DOHH2 (cell line): ENCODE data around the gene NLRC3.

ENCODE experiments used
- H3F3A ChIP-seq: fragments of 200-600 bp; sonication (generic), shearing (Covaris generic); 2 replicates; pipeline ENCODE4 v1.6.0; 2016; ENCODE audit warnings: antibody characterized with exemption, mild to moderate bottlenecking; ENCODE audit not compliant: control insufficient read depth, insufficient read depth
- H3K27ac ChIP-seq: fragments of 200-600 bp; sonication (generic); 2 replicates; pipeline ENCODE4 v1.5.1; 2014; ENCODE audit warnings: low read depth, mild to moderate bottlenecking, low read length, moderate library complexity
- H3K27me3 ChIP-seq: fragments of 200-600 bp; sonication (generic); 2 replicates; pipeline ENCODE4 v1.6.1; 2014; ENCODE audit warnings: mild to moderate bottlenecking, low read length, mixed read lengths; ENCODE audit not compliant: control insufficient read depth
- H3K36me3 ChIP-seq: fragments of 200-600 bp; sonication (generic); 2 replicates; pipeline ENCODE4 v1.6.1; 2014; ENCODE audit warnings: mild to moderate bottlenecking, low read length, moderate library complexity, mixed read lengths; ENCODE audit not compliant: control insufficient read depth
- H3K4me1 ChIP-seq: fragments of 200-600 bp; sonication (generic); 2 replicates; pipeline ENCODE4 v1.6.1; 2014; ENCODE audit warnings: mild to moderate bottlenecking, low read length, mixed read lengths; ENCODE audit not compliant: control insufficient read depth
- H3K4me2 ChIP-seq: fragments of 200-600 bp; sonication (generic); 2 replicates; pipeline ENCODE4 v1.6.0; 2014; ENCODE audit warnings: mild to moderate bottlenecking, low read length, moderate library complexity
- H3K4me3 ChIP-seq: fragments of 200-600 bp; sonication (generic); 2 replicates; pipeline ENCODE4 v1.5.1; 2014; ENCODE audit warnings: mild to moderate bottlenecking, low read length, mixed read lengths
- H3K79me2 ChIP-seq: fragments of 200-600 bp; sonication (generic); 2 replicates; pipeline ENCODE4 v1.6.1; 2014; ENCODE audit warnings: mild to moderate bottlenecking, low read length, mixed read lengths; ENCODE audit not compliant: control insufficient read depth
- H3K9me2 ChIP-seq: fragments of 200-600 bp; sonication (generic); replicated peaks from 2 replicates; pipeline ENCODE4 v1.6.1; 2014; ENCODE audit warnings: mild to moderate bottlenecking, low read length, mixed read lengths; ENCODE audit not compliant: control insufficient read depth
- H3K9me3 ChIP-seq: fragments of 200-600 bp; sonication (generic); 2 replicates; pipeline ENCODE4 v1.6.1; 2014; ENCODE audit warnings: antibody characterized with exemption, low read length, mixed read lengths; ENCODE audit not compliant: control insufficient read depth, insufficient read depth
- H4K20me1 ChIP-seq: fragments of 200-600 bp; sonication (generic); 2 replicates; pipeline ENCODE4 v1.6.0; 2014; ENCODE audit warnings: low read depth, mild to moderate bottlenecking, antibody characterized with exemption, low read length, moderate library complexity; ENCODE audit not compliant: control insufficient read depth, insufficient read depth
- CTCF ChIP-seq: fragments of 200-600 bp; sonication (generic); IDR thresholded peaks from one replicate; pipeline ENCODE4 v1.5.1; 2014; ENCODE audit warnings: antibody characterized with exemption, mild to moderate bottlenecking, low read depth, low read length; ENCODE audit not compliant: poor library complexity, severe bottlenecking
- EZH2phosphoT487 ChIP-seq: fragments of 200-600 bp; sonication (generic); IDR thresholded peaks from 2 replicates; pipeline ENCODE4 v1.6.1; 2017; ENCODE audit warnings: borderline replicate concordance, mild to moderate bottlenecking, antibody characterized with exemption, low read length, moderate library complexity, mixed read lengths

Gene NLRC3

DNA sequence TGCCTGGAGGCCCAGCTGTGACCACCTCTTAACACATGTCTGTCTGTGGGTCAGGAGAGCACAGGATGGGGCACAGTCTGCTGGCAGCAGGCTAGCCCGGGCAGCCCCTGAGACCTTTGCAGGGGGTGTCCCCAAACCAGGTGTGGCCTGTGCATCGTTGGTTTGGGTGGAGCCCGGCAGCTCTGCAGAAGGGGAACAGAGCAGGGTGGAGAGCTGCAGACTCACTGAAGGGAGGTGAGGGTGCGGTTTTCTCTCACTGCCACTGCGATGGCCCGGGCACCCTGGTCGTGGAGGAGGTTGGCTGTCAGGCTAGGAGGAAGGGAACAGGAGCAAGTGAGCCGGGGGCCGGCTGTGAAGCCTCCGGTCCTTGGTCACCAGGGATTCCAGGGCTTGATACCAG, 28.8 kb downstream of the NLRC3 start:
- Histone ChIP-seq H3K9me3 (no peaks in the 10 kb centered on the region), H3K9me2 (no peaks in the 10 kb centered on the region; the same call in 1 of the 2 replicates), H3F3A (no peaks in the 10 kb centered on the region), H3K27me3 (no peaks in the 10 kb centered on the region), H3K4me2 (no peak overlapping the region), H3K36me3 (peaks cover 83% of the 10 kb centered on the region), H3K79me2 (no peaks in the 10 kb centered on the region), H4K20me1 (no peaks in the 10 kb centered on the region), H3K27ac (no peak overlapping the region), H3K4me3 (no peak overlapping the region), H3K4me1 (no peaks in the 10 kb centered on the region)
- TF ChIP-seq EZH2phosphoT487 (no peak), CTCF (no peak)

DNA sequence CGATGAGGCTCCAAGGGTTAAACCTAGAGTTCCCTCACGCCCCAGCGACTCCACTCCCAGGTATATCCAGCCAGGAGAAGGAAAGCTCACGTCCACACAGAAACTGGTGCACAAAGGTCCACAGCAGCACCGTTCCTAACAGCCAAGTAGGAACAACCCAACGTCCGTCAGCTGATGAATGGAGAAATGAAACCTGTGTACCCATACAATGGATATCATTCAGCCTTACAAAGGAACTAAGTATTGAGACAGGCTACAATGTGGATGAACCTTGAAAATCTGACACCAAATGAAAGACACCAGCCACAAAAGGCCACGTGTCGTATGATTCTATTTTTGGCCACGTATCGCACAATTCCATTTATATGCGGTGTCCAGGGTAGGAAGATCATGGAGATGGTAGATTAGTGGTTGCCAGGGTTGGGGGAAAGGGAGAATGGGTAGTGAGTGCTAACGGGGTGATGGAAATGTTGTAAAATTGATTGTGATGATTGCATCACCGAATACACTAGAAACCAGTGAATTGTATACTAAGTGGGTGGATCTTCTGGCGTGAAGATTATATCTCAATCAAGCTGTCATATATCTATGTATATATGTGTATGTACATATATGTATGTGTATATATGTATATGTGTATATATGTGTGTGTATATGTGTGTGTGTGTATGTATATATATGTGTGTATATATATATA, 30.1 kb downstream of the NLRC3 start:
- Histone ChIP-seq H3F3A (no peaks in the 10 kb centered on the region), H3K9me3 (no peaks in the 10 kb centered on the region), H3K27ac (no peak overlapping the region), H3K4me1 (no peaks in the 10 kb centered on the region), H3K4me2 (no peak overlapping the region), H3K36me3 (peaks cover 83% of the 10 kb centered on the region), H3K27me3 (no peaks in the 10 kb centered on the region), H3K79me2 (no peaks in the 10 kb centered on the region), H4K20me1 (no peaks in the 10 kb centered on the region), H3K9me2 (no peaks in the 10 kb centered on the region; the same call in 1 of the 2 replicates), H3K4me3 (no peak overlapping the region)
- TF ChIP-seq EZH2phosphoT487: no peak
- TF ChIP-seq CTCF: no peak

DNA sequence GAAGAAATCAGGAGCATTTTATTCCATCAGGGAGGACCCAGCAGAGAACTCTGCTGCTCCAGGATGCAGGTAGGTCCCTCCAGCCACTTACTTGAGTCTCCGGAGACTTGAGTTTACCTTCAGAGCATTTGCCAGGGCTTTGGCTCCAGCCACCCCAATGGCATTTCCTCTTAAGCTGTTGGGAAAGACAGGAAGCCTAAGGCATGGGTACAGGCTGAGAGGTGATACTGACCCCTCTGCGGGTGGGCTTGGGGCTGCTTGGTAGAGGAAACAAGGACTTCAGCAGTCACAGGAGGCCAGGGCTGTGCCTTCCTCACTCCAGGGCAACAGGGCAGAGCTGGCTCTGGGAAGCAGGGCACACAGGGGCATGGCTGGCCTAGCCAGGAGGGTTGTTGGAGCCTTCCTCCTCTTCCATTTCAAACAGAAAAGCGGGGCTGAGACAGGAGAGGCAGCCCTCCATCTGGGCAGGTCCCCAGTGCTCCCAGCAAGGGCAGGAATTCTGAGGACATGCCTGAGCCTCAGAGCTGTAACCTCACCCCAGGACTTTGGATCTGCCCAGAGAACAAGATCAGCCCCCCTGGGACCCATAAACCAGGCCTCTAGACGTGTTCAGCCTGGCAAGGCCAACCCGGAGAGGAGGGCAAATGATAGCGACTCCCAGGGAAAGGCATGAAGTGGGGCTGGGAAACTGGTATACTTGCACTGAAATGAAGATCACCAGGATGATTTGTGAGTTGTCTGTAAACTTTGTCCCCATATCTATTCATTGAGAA, 34.4 kb downstream of the NLRC3 start:
- no peak overlapping the region for H3K4me3 ChIP-seq
- H3K27me3 ChIP-seq: no peaks in the 10 kb centered on the region
- no peaks in the 10 kb centered on the region for H3K9me2 ChIP-seq
- no peak overlapping the region for H3K27ac ChIP-seq
- peaks cover 12% of the 10 kb centered on the region for H3F3A ChIP-seq
- no peak overlapping the region for H3K4me2 ChIP-seq
- H3K4me1 ChIP-seq: no peaks in the 10 kb centered on the region
- H4K20me1 ChIP-seq: no peaks in the 10 kb centered on the region
- H3K36me3 ChIP-seq: peaks cover 75% of the 10 kb centered on the region
- H3K9me3 ChIP-seq: no peaks in the 10 kb centered on the region
- TF ChIP-seq CTCF (no peak), EZH2phosphoT487 (no peak)
- no peaks in the 10 kb centered on the region for H3K79me2 ChIP-seq
